Astrocyte (in vitro differentiated cells and primary cell): ENCODE measurements around the gene MICAL2.

Experiments
- CTCF ChIP-seq: IDR thresholded peaks from 2 replicates; pipeline ENCODE4 v1.5.1; 2011; ENCODE audit warnings: low read depth, mild to moderate bottlenecking, inconsistent platforms, low read length, moderate library complexity; ENCODE audit not compliant: insufficient read depth
- EZH2 ChIP-seq: IDR thresholded peaks from 2 replicates; pipeline ENCODE4 v1.6.1; 2012; ENCODE audit warnings: mild to moderate bottlenecking, low read length, inconsistent platforms; ENCODE audit not compliant: insufficient read depth

GRCh38 chr11:12172493-12173013 lies 62.2 kb downstream of the MICAL2 start:
- TF ChIP-seq CTCF (no peak), EZH2 (no peak)
